MG63 (cell line): ENCODE results near the gene GNAI2. TPM values are rescaled to one million over a fixed set of nuclear protein-coding genes. Genes with fewer than 3 reads are reported as not detected.
"Not testable (repeated sequence)": the region's sequence is repeated elsewhere in the genome, so short reads cannot be mapped to it uniquely, and the experiment has no call there.

ENCODE experiments used
- DNase-seq: peaks from one replicate; pipeline ENCODE4 v3.0.0-alpha.2; 2020
- H3K27me3 ChIP-seq: fragments of 250-450 bp; sonication (Bioruptor Pico); 2 replicates; pipeline ENCODE4 v1.5.1; 2020; ENCODE audit warnings: mild to moderate bottlenecking, moderate library complexity
- H3K36me3 ChIP-seq: fragments of 250-450 bp; sonication (Bioruptor Pico); 2 replicates; pipeline ENCODE4 v1.5.1; 2020; ENCODE audit warnings: mild to moderate bottlenecking, moderate library complexity
- H3K4me3 ChIP-seq: fragments of 250-450 bp; sonication (Bioruptor Pico); 2 replicates; pipeline ENCODE4 v1.5.1; 2020; ENCODE audit warnings: mild to moderate bottlenecking, moderate library complexity
- H3K9me3 ChIP-seq: fragments of 250-450 bp; sonication (Bioruptor Pico); 2 replicates; pipeline ENCODE4 v1.5.1; 2020; ENCODE audit warnings: mild to moderate bottlenecking, moderate library complexity
- total RNA-seq: library from RNA; depleted of rRNA; stranded (reverse); fragments of >200 nt; shearing (Covaris generic); gene quantifications from 2 replicates; pipeline ENCODE4 v1.2.3, GENCODE V29; 2014; ENCODE audit warnings: low replicate concordance

The GNAI2 gene
- total RNA-seq, 1 experiment from 2014 or later, result 114 TPM

DNA sequence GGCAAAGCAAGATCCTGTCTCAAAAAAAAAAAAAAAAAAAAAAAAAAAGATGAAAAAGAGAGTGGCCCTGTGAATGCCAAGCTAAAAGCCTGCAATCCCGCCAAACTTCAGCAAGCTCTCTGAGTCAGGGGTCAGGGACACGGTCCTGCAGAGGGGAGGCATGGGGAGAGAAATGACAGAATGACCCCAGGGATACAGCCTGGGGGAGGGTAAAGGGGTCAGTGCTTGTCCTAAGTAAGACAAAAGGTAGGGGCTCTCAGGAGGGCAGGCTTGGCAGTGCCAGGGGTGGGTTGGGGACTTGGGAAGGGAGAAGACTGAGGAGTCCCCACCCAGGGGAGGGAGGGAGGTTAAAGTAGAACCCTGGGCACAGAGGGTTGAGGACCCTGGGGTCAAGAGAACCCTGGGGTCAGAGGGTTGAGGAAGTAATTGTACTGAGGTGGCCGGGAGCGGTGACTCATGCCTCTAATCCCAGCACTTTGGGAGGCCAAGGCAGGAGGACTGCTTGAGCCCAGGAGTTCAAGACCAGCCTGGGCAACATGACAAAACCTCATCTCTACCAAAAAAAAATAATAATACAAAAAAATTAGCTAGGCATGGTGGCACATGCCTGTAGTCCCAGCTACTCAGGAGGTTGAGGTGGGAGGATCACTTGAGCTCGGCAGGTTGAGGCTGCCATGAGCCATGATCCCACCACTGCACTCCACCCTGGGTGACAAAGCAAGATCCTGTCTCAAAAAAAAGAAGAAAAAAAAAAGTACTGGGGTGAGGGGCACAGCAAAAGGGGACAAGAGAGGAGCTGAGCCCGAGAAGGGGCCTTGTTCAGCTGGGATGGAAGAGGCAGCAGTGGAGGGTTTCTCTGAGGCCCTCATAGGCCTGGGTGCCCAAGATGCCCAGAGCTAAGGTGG is 27.7 kb downstream of the GNAI2 start:
- Histone ChIP-seq H3K27me3 (no peaks in the 10 kb centered on the region), H3K36me3 (no peaks in the 10 kb centered on the region), H3K9me3 (no peaks in the 10 kb centered on the region), H3K4me3 (no peak overlapping the region)
- peak; percentile 72 for DNase-seq

DNA sequence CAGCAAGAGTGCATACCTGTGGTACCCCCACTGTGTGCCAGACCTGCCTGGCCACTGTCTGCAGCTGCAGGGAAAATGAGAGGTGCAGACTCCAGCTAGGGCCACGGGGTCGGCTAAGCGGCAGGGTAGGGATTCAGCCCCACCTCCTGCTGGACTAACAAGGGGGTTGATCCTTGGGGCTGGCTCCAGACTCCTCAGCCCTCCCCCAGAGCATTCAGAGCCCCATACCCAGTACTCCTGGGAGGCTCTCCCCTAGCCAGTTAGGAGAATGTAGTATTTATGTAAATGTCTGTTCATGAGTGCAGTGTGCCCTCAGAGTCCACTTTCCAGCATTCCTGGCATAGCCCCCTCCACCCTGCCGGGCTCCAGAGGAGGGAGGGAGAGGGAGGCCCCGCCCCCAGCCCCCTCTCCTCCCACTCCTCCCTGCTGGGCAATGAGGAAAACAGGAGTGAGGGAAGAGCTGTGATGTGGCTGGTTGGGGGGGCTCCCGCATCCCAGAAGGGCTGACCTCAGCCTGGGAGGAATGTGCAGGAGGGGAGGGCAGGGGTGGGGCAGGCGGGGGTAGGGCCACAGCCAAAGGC is 28.5 kb downstream of the GNAI2 start:
- no peak overlapping the region for H3K4me3 ChIP-seq
- no peaks in the 10 kb centered on the region for H3K27me3 ChIP-seq
- DNase-seq, result peak; percentile 93
- no peaks in the 10 kb centered on the region for H3K9me3 ChIP-seq
- H3K36me3 ChIP-seq, result no peaks in the 10 kb centered on the region

DNA sequence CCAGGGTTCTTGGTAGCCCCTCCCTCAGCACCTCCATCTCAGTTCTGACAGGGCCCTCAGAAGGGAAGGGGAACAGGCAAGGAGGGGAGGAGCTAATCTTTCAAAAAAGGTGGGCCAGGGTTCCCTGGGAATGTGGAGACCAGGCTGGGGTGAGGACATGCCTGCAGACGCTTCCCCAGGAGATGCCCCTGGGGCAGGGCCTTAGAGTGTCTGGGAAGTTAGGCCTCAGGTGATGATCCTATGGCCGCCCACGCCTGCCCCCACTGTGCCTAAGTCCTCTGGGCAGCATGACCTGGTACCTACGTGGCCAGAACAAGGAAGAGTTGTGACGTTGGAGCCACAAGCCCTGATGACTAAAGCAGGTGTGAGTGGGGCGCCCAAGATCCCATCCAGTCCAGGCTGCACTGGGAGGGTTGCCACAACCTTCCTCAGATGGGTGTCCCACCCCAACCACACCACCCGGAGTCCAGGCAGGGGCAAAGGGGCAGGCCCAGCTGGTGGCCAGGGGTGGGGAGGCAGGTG is 29.0 kb downstream of the GNAI2 start:
- DNase-seq, result no peak
- no peaks in the 10 kb centered on the region for H3K27me3 ChIP-seq
- no peak overlapping the region for H3K4me3 ChIP-seq
- H3K36me3 ChIP-seq, result no peaks in the 10 kb centered on the region
- no peaks in the 10 kb centered on the region for H3K9me3 ChIP-seq

GRCh38 chr3:50265571-50265970 is 29.6 kb downstream of the GNAI2 start:
- Histone ChIP-seq H3K4me3 (no peak overlapping the region), H3K9me3 (no peaks in the 10 kb centered on the region), H3K27me3 (no peaks in the 10 kb centered on the region), H3K36me3 (no peaks in the 10 kb centered on the region)
- DNase-seq, result no peak

GRCh38 chr3:50266017-50266416 is 30.0 kb downstream of the GNAI2 start:
- Histone ChIP-seq H3K9me3 (no peaks in the 10 kb centered on the region), H3K27me3 (no peaks in the 10 kb centered on the region), H3K36me3 (no peaks in the 10 kb centered on the region), H3K4me3 (no peak overlapping the region)
- DNase-seq, result no peak

GRCh38 chr3:50266836-50267235 is 30.8 kb downstream of the GNAI2 start:
- Histone ChIP-seq H3K27me3 (no peaks in the 10 kb centered on the region), H3K9me3 (no peaks in the 10 kb centered on the region), H3K4me3 (no peak overlapping the region), H3K36me3 (no peaks in the 10 kb centered on the region)
- no peak for DNase-seq

- Histone ChIP-seq H3K9me3 (no peaks in the 10 kb centered on the region), H3K27me3 (no peaks in the 10 kb centered on the region), H3K36me3 (no peaks in the 10 kb centered on the region), H3K4me3 (peak overlapping the region; percentile 6; the same call in 1 of the 2 replicates)
- peak; percentile 53 for DNase-seq
Observed at GRCh38 chr3:50267280-50267913, 31.4 kb downstream of the GNAI2 start.

DNA sequence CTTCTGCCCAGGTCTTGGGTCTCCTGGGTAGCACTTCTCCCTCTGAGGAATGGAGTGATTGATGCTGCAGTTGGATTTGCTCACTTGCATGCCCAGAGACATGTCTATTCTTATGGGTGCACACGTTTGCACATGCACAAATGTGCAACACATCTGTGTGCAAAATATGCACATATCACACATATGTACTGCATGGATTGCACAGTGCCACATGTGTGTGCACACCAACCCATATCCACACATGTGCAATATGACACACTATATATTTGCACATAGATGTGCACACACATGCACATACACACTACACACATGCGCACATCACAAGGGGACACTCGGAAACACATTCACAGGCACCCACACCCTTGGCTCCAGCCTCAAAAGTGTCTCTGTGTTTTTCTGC is 32.3 kb downstream of the GNAI2 start:
- no peaks in the 10 kb centered on the region for H3K36me3 ChIP-seq
- H3K4me3 ChIP-seq, result no peak overlapping the region
- H3K27me3 ChIP-seq, result no peaks in the 10 kb centered on the region
- DNase-seq, result no peak
- no peaks in the 10 kb centered on the region for H3K9me3 ChIP-seq

DNA sequence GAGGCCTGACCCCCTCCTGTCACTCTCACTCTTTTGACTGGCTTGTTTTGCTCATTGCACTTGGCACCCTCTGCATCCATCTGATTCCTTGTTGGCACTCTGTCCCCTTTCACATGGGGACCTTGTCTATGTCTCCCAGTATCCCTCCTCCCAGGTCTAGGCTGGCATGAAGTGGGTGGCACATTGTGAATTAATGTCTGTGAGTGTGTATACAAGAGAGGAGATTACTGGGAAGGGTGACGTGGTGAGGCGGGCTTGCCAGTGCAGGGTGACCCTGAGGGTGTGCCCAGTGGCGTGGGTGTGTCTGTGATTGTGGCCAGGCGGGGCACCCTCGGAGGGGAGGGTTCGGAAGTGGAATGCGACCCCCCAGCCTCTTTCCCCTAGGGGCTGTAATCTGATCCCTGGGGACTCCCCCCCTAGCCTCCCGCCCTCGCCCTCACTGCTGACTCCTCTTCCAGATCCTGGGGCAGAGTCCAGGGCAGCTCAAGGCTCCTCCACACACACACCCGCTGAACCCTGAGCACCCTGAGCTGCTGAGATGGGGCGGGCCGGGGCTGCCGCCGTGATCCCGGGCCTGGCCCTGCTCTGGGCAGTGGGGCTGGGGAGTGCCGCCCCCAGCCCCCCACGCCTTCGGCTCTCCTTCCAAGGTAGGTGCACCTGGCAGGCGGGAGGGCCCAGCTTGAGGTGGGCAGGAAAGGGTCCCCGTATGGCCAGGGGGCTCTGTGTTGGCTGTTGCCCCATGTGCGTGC is 32.9 kb downstream of the GNAI2 start, which contains the start of gene SEMA3B:
Gene SEMA3B (plus strand): TSS at position 445 of the 749 bp plus-strand sequence. CDS start 94 bp downstream, at position 539.
- DNase-seq, result peak; percentile 84
- Histone ChIP-seq H3K27me3 (no peaks in the 10 kb centered on the region), H3K4me3 (peak within 1 kb of the TSS; percentile 36), H3K9me3 (no peaks in the 10 kb centered on the region), H3K36me3 (no peaks in the 10 kb centered on the region)

GRCh38 chr3:50269460-50269859 is 33.5 kb downstream of the GNAI2 start:
- no peaks in the 10 kb centered on the region for H3K36me3 ChIP-seq
- H3K27me3 ChIP-seq, result no peaks in the 10 kb centered on the region
- H3K4me3 ChIP-seq, result peak overlapping the region; percentile 36
- no peaks in the 10 kb centered on the region for H3K9me3 ChIP-seq
- DNase-seq, result no peak

- no peaks in the 10 kb centered on the region for H3K27me3 ChIP-seq
- H3K36me3 ChIP-seq, result no peaks in the 10 kb centered on the region
- DNase-seq, result peak; percentile 80
- peak overlapping the region; percentile 36; the same call in 1 of the 2 replicates for H3K4me3 ChIP-seq
- H3K9me3 ChIP-seq, result no peaks in the 10 kb centered on the region
Observed at GRCh38 chr3:50269977-50270413, 34.0 kb downstream of the GNAI2 start.

DNA sequence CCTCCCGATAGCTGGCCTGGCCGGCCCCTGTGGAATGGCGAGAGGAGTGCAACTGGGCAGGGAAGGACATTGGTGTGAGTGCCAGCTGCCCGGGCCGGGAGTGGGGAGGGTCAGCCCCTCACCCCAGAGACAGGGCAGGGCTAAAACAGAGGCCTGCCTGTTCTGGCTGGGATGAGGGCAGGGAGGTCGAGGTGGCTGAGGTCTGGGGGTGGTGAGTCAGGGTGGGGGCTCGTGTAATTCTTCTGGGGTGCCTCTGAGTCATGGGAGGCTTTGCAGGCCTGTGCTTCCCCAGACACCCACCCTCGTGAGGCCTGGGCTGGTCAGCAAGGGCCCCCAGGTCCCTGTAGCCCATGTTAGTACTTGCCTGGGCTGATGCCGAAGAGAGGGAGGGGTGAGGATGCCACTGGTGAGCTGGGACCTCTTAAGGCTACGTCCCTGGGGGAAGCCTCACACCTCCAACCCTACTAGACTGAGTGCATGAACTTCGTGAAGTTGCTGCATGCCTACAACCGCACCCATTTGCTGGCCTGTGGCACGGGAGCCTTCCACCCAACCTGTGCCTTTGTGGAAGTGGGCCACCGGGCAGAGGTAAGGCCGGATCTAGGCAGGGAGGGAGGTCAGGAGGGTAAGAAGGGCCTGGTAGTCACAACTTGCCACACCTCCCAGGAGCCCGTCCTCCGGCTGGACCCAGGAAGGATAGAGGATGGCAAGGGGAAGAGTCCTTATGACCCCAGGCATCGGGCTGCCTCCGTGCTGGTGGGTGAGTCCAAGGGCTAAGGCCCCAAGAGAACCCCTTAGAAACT is 34.6 kb downstream of the GNAI2 start:
- H3K9me3 ChIP-seq, result no peaks in the 10 kb centered on the region
- H3K27me3 ChIP-seq, result no peaks in the 10 kb centered on the region
- peak overlapping the region; percentile 36; the same call in 1 of the 2 replicates for H3K4me3 ChIP-seq
- no peak for DNase-seq
- no peaks in the 10 kb centered on the region for H3K36me3 ChIP-seq

DNA sequence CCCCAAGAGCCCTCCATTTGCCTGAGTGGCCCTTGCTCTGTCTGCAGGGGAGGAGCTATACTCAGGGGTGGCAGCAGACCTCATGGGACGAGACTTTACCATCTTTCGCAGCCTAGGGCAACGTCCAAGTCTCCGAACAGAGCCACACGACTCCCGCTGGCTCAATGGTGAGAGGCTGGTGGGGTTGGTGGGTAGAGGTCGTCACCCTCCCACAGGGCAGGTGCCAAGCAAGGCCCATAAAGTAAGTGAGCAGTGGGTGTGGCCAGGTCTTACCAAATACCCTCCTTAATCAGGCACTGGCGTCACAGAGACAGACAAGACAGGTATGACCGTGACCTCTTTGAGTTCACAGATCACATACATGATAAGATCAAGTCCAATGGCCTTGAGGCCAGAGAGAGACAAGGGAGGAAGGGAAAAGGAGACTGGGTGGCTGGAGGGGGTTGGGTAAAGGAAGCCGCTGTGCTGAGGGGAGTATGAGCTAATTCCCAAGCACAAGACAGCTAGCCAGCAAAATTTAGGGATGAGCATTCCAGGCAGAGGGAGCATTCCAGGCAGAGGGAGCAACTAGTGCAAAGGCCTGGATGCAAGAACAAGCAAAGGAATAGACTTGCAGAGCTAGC is 35.4 kb downstream of the GNAI2 start:
- Histone ChIP-seq H3K27me3 (no peaks in the 10 kb centered on the region), H3K9me3 (no peaks in the 10 kb centered on the region), H3K36me3 (no peaks in the 10 kb centered on the region), H3K4me3 (no peak overlapping the region)
- no peak for DNase-seq

GRCh38 chr3:50272538-50272910 is 36.5 kb downstream of the GNAI2 start:
- H3K4me3 ChIP-seq, H3K9me3 ChIP-seq, DNase-seq, H3K36me3 ChIP-seq, H3K27me3 ChIP-seq: not testable (repeated sequence)

GRCh38 chr3:50272911-50273688 is 37.1 kb downstream of the GNAI2 start:
- no peak overlapping the region for H3K4me3 ChIP-seq
- peak; percentile 56 for DNase-seq
- no peaks in the 10 kb centered on the region for H3K27me3 ChIP-seq
- no peaks in the 10 kb centered on the region for H3K36me3 ChIP-seq
- H3K9me3 ChIP-seq, result no peaks in the 10 kb centered on the region
